Effector memory CD8-positive, alpha-beta T cell (primary cell): ENCODE results near the gene CEP70.

Source experiments
- ATAC-seq: fragments of 150-1000 bp; cut with Tn5 transposase; replicated peaks from 2 replicates; pipeline ENCODE4 v1.10.0; 2021; ENCODE audit warnings: mild to moderate bottlenecking, moderate library complexity
- DNase-seq, 3 experiments: peaks; one replicate each; pipeline ENCODE4 v3.0.0; 2021
- H3K27ac Mint-ChIP-seq, 2 donors: one replicate each; pipeline ENCODE4 v1.8.0; 2022; ENCODE audit warnings: mild to moderate bottlenecking in 2 of 2, mixed read lengths in 2 of 2, moderate library complexity in 2 of 2
- H3K27me3 Mint-ChIP-seq, 2 donors: one replicate each; pipeline ENCODE4 v1.8.0; 2022; ENCODE audit warnings: mixed read lengths in 2 of 2
- H3K36me3 Mint-ChIP-seq: one replicate; pipeline ENCODE4 v1.8.0; 2022; ENCODE audit warnings: mild to moderate bottlenecking, moderate library complexity, mixed read lengths; ENCODE audit not compliant: insufficient read depth
- H3K4me1 Mint-ChIP-seq, 2 donors: one replicate each; pipeline ENCODE4 v1.8.0; 2022; ENCODE audit warnings: low read depth in 2 of 2, mixed read lengths in 2 of 2
- H3K4me3 Mint-ChIP-seq, 2 donors: one replicate each; pipeline ENCODE4 v1.8.0; 2022; ENCODE audit warnings: mild to moderate bottlenecking in 2 of 2, mixed read lengths in 2 of 2, moderate library complexity in 2 of 2
- H3K9me3 Mint-ChIP-seq, 2 donors: one replicate each; pipeline ENCODE4 v1.8.0; 2022; ENCODE audit warnings: mixed read lengths in 2 of 2

CEP70 gene

GRCh38 chr3:138467931-138468330 lies 126.1 kb downstream of the CEP70 start:
- H3K27me3 Mint-ChIP-seq = peaks cover 0 to 50% of the 10 kb centered on the region in 2 donors
- H3K27ac Mint-ChIP-seq = no peak overlapping the region
- no peaks in the 10 kb centered on the region for H3K4me1 Mint-ChIP-seq
- H3K36me3 Mint-ChIP-seq = no peaks in the 10 kb centered on the region
- H3K9me3 Mint-ChIP-seq = no peaks in the 10 kb centered on the region
- no peak overlapping the region for H3K4me3 Mint-ChIP-seq
- DNase-seq (no peak), ATAC-seq (no peak)

GRCh38 chr3:138465925-138466324 lies 128.1 kb downstream of the CEP70 start:
- DNase-seq (no peak), ATAC-seq (no peak)
- Mint-ChIP-seq H3K4me1 (no peaks in the 10 kb centered on the region), H3K36me3 (no peaks in the 10 kb centered on the region), H3K9me3 (no peaks in the 10 kb centered on the region), H3K27ac (no peak overlapping the region), H3K27me3 (peaks cover 0 to 50% of the 10 kb centered on the region in 2 donors), H3K4me3 (no peak overlapping the region)

- DNase-seq (no peak), ATAC-seq (no peak)
- H3K4me1 Mint-ChIP-seq = no peaks in the 10 kb centered on the region
- H3K27me3 Mint-ChIP-seq = peaks cover 0 to 50% of the 10 kb centered on the region in 2 donors
- H3K4me3 Mint-ChIP-seq = no peak overlapping the region
- H3K27ac Mint-ChIP-seq = no peak overlapping the region
- no peaks in the 10 kb centered on the region for H3K36me3 Mint-ChIP-seq
- no peaks in the 10 kb centered on the region for H3K9me3 Mint-ChIP-seq
Observed at GRCh38 chr3:138465451-138465850, 128.6 kb downstream of the CEP70 start.

- Mint-ChIP-seq H3K36me3 (no peaks in the 10 kb centered on the region), H3K27me3 (peaks cover 0 to 50% of the 10 kb centered on the region in 2 donors), H3K4me1 (no peaks in the 10 kb centered on the region), H3K4me3 (no peak overlapping the region), H3K27ac (no peak overlapping the region), H3K9me3 (no peaks in the 10 kb centered on the region)
- ATAC-seq (no peak), DNase-seq (no peak)
Observed at GRCh38 chr3:138464491-138464860, 129.6 kb downstream of the CEP70 start.

- Mint-ChIP-seq H3K27me3 (peaks cover 0 to 47% of the 10 kb centered on the region in 2 donors), H3K4me3 (no peak overlapping the region), H3K9me3 (no peaks in the 10 kb centered on the region), H3K36me3 (no peaks in the 10 kb centered on the region), H3K4me1 (no peaks in the 10 kb centered on the region), H3K27ac (no peak overlapping the region)
- ATAC-seq (no peak), DNase-seq (no peak)
Observed at GRCh38 chr3:138463724-138464490, 130.2 kb downstream of the CEP70 start.

DNA sequence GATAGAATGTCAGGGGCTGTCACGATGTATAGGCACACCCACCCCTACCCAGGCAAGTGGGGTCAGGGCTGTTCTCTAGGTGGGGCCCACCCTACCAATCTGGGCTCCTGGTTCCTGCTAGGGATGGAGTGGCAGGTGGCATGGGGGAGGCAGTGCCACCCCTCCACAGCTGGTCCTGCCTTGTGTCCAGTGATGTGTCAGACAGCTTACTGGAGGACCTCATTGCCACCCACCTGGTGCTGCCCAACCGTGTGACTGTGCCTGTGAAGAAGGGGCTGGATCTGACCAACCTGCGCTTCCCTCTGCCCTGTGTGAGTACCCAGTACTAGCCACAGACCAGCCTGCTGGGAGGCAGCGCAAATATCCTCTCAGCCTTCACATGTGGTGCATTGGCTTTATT lies 132.2 kb downstream of the CEP70 start:
- ATAC-seq = no peak

DNA sequence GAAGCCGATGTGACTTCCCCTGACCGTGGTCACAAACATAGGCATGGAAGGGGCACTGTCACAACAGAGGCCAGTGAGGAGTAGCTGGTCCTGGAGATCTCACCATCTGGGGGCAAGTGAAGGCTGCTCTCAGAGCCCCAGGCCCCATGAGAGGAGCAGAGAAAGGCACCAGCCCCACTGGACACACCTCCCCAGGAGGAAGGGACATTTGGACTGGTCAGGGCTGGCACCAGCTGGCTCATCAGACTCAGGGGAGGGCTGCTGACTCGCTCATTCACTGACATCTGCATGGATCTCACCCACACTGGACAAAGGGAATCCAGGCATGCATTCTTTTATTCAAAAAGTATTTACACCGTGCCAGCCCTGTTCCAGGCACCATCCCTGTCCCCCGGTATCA lies 132.8 kb downstream of the CEP70 start:
- DNase-seq = no peak
- no peaks in the 10 kb centered on the region for H3K9me3 Mint-ChIP-seq

More for the DNA sequence above, 132.2 kb downstream of the CEP70 start:
- Mint-ChIP-seq H3K27ac (no peak overlapping the region), H3K4me1 (peaks cover 0 to 2% of the 10 kb centered on the region in 2 donors), H3K9me3 (no peaks in the 10 kb centered on the region), H3K27me3 (peaks cover 0 to 46% of the 10 kb centered on the region in 2 donors), H3K4me3 (no peak overlapping the region), H3K36me3 (peaks cover 6% of the 10 kb centered on the region)
- no peak for DNase-seq

GRCh38 chr3:138460536-138461205 lies 133.4 kb downstream of the CEP70 start:
- peaks cover 0 to 2% of the 10 kb centered on the region in 2 donors for H3K4me1 Mint-ChIP-seq

More for the DNA sequence above, 132.8 kb downstream of the CEP70 start:
- Mint-ChIP-seq H3K27ac (no peak overlapping the region), H3K4me1 (peaks cover 0 to 2% of the 10 kb centered on the region in 2 donors), H3K36me3 (peaks cover 6% of the 10 kb centered on the region), H3K27me3 (peaks cover 0 to 40% of the 10 kb centered on the region in 2 donors), H3K4me3 (no peak overlapping the region)
- no peak for ATAC-seq

DNA sequence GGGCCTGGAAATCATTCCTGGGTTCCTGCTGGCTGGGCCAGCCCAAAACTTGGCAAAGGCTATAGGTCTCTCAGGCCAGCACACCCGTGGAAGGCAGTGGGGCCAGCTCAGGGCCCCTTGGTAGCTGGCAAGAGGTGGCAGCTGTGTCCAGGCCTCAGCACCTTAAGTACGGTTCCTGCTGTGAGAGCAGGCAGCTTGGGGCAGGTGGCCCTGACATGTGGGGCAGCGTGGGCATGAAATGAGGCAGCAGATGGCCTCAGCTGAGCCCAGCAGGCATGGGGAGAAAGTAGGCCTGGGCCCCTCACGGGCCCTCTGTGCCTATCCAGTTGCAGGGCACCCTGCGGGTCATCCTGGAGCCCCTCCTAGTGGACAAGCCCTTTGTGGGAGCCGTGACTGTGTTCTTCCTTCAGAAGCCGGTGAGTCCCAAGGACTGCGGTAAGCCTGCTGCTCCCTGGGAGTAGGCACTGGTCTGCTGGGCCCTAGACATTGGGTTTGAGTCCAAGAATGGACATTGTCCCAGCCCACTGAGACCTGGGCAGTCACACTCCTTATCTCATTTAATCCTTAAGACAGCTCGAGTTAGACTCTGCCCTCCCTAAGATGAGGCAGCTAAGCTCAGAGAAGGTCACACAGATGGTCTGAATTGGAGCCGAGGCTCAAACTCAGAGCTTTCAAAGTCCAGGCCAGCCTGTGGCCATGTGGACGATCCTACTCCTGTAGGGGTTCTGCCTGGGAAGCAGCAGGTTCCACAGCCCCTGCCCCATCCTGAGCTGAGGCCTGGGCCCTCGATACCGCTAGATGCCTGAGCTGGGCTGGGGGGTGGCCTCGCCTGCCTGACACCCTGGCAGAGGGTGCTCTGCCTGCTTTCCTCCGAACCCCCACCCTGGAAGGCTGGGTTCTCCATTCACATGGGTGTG lies 134.2 kb downstream of the CEP70 start:
- Mint-ChIP-seq H3K9me3 (no peaks in the 10 kb centered on the region), H3K36me3 (peaks cover 6% of the 10 kb centered on the region), H3K27ac (no peak overlapping the region), H3K4me1 (peaks cover 0 to 2% of the 10 kb centered on the region in 2 donors), H3K27me3 (peaks cover 10 to 45% of the 10 kb centered on the region in 2 donors), H3K4me3 (no peak overlapping the region)
- no peak for ATAC-seq
- DNase-seq = no peak

More at GRCh38 chr3:138460536-138461205, 133.4 kb downstream of the CEP70 start:
- H3K27ac Mint-ChIP-seq = no peak overlapping the region
- H3K27me3 Mint-ChIP-seq = peaks cover 2 to 44% of the 10 kb centered on the region in 2 donors
- no peak overlapping the region for H3K4me3 Mint-ChIP-seq
- DNase-seq (no peak), ATAC-seq (no peak)
- no peaks in the 10 kb centered on the region for H3K9me3 Mint-ChIP-seq
- H3K36me3 Mint-ChIP-seq = peaks cover 6% of the 10 kb centered on the region

DNA sequence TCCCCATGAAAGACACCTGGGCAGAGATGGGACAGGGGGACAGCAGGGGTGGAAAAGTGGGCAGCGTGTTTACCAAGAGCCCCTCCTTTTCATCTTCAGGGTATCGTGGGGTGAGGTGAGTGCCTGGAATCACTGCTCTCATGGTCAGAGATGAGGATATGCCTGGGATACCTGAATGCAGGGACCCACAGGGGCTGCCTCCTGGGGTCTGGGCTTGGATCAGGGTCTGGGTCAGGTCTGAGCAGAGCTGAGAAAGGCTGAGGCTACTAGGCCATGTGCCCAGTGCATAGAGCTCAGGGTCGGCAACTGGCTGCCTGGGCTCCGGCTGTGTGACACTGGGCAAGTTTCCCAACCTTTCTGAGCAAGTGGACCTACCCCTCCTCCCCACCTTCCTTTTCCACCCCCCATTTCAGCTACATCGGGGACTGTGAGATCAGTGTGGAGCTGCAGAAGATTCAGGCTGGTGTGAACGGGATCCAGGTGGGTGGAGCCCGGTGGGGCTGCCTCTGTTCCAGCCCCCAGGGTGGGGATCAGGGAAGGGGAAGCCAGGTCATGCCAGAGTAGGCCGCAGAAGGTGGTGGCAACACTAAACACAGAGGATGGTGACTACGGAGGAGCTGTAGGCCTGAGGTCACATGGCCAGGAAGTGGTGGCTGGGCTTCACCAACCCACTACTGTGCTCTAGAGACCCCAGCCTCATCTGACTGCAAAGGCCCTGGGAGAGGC lies 135.1 kb downstream of the CEP70 start:
- DNase-seq = no peak
- Mint-ChIP-seq H3K4me1 (peaks cover 0 to 2% of the 10 kb centered on the region in 2 donors), H3K27ac (no peak overlapping the region), H3K36me3 (peaks cover 6% of the 10 kb centered on the region), H3K27me3 (peaks cover 16 to 40% of the 10 kb centered on the region in 2 donors), H3K9me3 (no peaks in the 10 kb centered on the region), H3K4me3 (no peak overlapping the region)
- ATAC-seq = no peak

GRCh38 chr3:138457863-138458735 lies 136.0 kb downstream of the CEP70 start:
- no peak for DNase-seq
- Mint-ChIP-seq H3K27me3 (peaks cover 16 to 32% of the 10 kb centered on the region in 2 donors), H3K27ac (no peak overlapping the region), H3K4me3 (no peak overlapping the region), H3K9me3 (no peaks in the 10 kb centered on the region), H3K36me3 (peaks cover 6% of the 10 kb centered on the region), H3K4me1 (peaks cover 0 to 2% of the 10 kb centered on the region in 2 donors)
- no peak for ATAC-seq
